OCI-LY1 (cell line): ENCODE measurements around the gene LDAH.

Experiments used
- H2AFZ ChIP-seq: fragments of 200-600 bp; sonication (generic), shearing (Covaris generic); 2 replicates; pipeline ENCODE4 v1.6.0; 2014; ENCODE audit warnings: antibody characterized with exemption, mild to moderate bottlenecking, low read length
- H3F3A ChIP-seq: fragments of 200-600 bp; sonication (generic), shearing (Covaris generic); 2 replicates; pipeline ENCODE4 v1.6.0; 2014; ENCODE audit warnings: mild to moderate bottlenecking, antibody characterized with exemption, low read length, moderate library complexity; ENCODE audit not compliant: insufficient read depth
- H3K27ac ChIP-seq: fragments of 200-600 bp; sonication (generic); 2 replicates; pipeline ENCODE4 v1.5.1; 2014; ENCODE audit warnings: low read length, mixed run types, mild to moderate bottlenecking, low read depth; ENCODE audit not compliant: poor library complexity, severe bottlenecking
- H3K27me3 ChIP-seq: fragments of 200-600 bp; sonication (generic); 2 replicates; pipeline ENCODE4 v1.6.0; 2014; ENCODE audit warnings: antibody characterized with exemption, mild to moderate bottlenecking, low read length, moderate library complexity; ENCODE audit not compliant: insufficient read depth
- H3K36me3 ChIP-seq: fragments of 200-600 bp; sonication (generic); 2 replicates; pipeline ENCODE4 v1.6.1; 2014; ENCODE audit warnings: mild to moderate bottlenecking, antibody characterized with exemption, low read length, moderate library complexity, mixed read lengths; ENCODE audit not compliant: insufficient read depth
- H3K4me1 ChIP-seq: fragments of 200-600 bp; sonication (generic); 2 replicates; pipeline ENCODE4 v1.5.1; 2014; ENCODE audit warnings: mild to moderate bottlenecking, low read length, moderate library complexity; ENCODE audit not compliant: insufficient read depth, severe bottlenecking
- H3K4me2 ChIP-seq: fragments of 200-600 bp; sonication (generic), shearing (Covaris generic); 2 replicates; pipeline ENCODE4 v1.6.1; 2014; ENCODE audit warnings: low read length
- H3K4me3 ChIP-seq: fragments of 200-600 bp; sonication (generic); 2 replicates; pipeline ENCODE4 v1.5.1; 2014; ENCODE audit warnings: low read length, low read depth, mild to moderate bottlenecking, mixed read lengths; ENCODE audit not compliant: poor library complexity, severe bottlenecking
- H3K79me2 ChIP-seq: fragments of 200-600 bp; shearing (Covaris generic); 2 replicates; pipeline ENCODE4 v1.6.1; 2016; ENCODE audit warnings: mixed run types, low read length, mixed read lengths; ENCODE audit not compliant: insufficient read depth
- H3K9ac ChIP-seq: fragments of 200-600 bp; sonication (generic), shearing (Covaris generic); 2 replicates; pipeline ENCODE4 v1.6.1; 2014; ENCODE audit warnings: mild to moderate bottlenecking, low read length, mixed read lengths
- H3K9me2 ChIP-seq: fragments of 200-600 bp; sonication (generic), shearing (Covaris generic); 2 replicates; pipeline ENCODE4 v1.6.1; 2014; ENCODE audit warnings: low read depth, mild to moderate bottlenecking, low read length, mixed read lengths
- H3K9me3 ChIP-seq: fragments of 200-600 bp; shearing (Covaris generic); 2 replicates; pipeline ENCODE4 v1.6.1; 2014; ENCODE audit warnings: low read length, mixed read lengths
- H4K20me1 ChIP-seq: fragments of 200-600 bp; sonication (generic), shearing (Covaris generic); 2 replicates; pipeline ENCODE4 v1.6.0; 2016; ENCODE audit warnings: mild to moderate bottlenecking, low read length; ENCODE audit not compliant: insufficient read depth
- EZH2 ChIP-seq: fragments of 200-600 bp; sonication (generic), shearing (Covaris generic); IDR thresholded peaks from 2 replicates; pipeline ENCODE4 v1.8.0; 2017; ENCODE audit warnings: borderline replicate concordance, mixed run types, mild to moderate bottlenecking, antibody characterized with exemption, low read length, moderate library complexity, mixed read lengths
- TF ChIP-seq, protein P1 (sequence below): fragments of 200-600 bp; sonication (generic), shearing (Covaris generic); IDR thresholded peaks from 2 replicates; pipeline ENCODE4 v1.5.1; 2017; ENCODE audit warnings: mild to moderate bottlenecking, antibody characterized with exemption, low read length, moderate library complexity, mixed read lengths

LDAH gene

GRCh38 chr2:20829861-20830260 is 7.0 kb upstream of the LDAH start:
- Histone ChIP-seq H3K27me3 (no peaks in the 10 kb centered on the region; the same call in 1 of the 2 replicates), H3K9me2 (no peaks in the 10 kb centered on the region), H2AFZ (no peak overlapping the region), H3K9ac (no peak overlapping the region), H3K4me1 (no peaks in the 10 kb centered on the region), H3F3A (no peaks in the 10 kb centered on the region), H3K79me2 (no peaks in the 10 kb centered on the region), H4K20me1 (no peaks in the 10 kb centered on the region), H3K27ac (no peak overlapping the region), H3K9me3 (no peaks in the 10 kb centered on the region), H3K36me3 (no peaks in the 10 kb centered on the region), H3K4me3 (no peak overlapping the region), H3K4me2 (no peak overlapping the region)
- TF ChIP-seq EZH2 = no peak

DNA sequence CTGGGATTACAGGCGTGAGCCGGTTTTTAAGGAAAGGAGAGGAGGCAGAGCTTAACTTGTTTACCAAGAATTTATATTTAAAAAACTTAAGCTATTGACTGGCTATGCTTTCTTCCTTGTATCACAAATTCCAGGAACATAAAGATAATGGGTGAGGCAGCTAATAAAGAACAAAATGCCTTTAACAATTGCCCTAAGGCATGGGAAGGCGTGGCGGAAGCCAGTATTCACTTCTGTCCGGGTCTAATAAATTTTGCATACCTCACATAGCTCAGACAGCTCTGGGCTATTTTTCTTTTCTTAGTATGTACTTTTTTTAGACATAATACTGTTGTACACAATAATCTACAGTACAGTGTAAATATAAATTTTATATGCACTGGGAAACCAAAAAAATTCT is 1.0 kb upstream of the LDAH start:
- H4K20me1 ChIP-seq = no peaks in the 10 kb centered on the region
- TF ChIP-seq EZH2 = no peak
- TF ChIP-seq, protein P1, sequence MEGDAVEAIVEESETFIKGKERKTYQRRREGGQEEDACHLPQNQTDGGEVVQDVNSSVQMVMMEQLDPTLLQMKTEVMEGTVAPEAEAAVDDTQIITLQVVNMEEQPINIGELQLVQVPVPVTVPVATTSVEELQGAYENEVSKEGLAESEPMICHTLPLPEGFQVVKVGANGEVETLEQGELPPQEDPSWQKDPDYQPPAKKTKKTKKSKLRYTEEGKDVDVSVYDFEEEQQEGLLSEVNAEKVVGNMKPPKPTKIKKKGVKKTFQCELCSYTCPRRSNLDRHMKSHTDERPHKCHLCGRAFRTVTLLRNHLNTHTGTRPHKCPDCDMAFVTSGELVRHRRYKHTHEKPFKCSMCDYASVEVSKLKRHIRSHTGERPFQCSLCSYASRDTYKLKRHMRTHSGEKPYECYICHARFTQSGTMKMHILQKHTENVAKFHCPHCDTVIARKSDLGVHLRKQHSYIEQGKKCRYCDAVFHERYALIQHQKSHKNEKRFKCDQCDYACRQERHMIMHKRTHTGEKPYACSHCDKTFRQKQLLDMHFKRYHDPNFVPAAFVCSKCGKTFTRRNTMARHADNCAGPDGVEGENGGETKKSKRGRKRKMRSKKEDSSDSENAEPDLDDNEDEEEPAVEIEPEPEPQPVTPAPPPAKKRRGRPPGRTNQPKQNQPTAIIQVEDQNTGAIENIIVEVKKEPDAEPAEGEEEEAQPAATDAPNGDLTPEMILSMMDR = no peak
- H3K36me3 ChIP-seq = peaks cover 1% of the 10 kb centered on the region
- H2AFZ ChIP-seq = no peak overlapping the region
- peaks cover 9% of the 10 kb centered on the region for H3K4me1 ChIP-seq
- peaks cover 9% of the 10 kb centered on the region for H3K79me2 ChIP-seq
- no peaks in the 10 kb centered on the region for H3K27me3 ChIP-seq
- no peaks in the 10 kb centered on the region for H3K9me3 ChIP-seq
- H3F3A ChIP-seq = no peaks in the 10 kb centered on the region
- H3K4me3 ChIP-seq = no peak overlapping the region
- H3K9me2 ChIP-seq = no peaks in the 10 kb centered on the region
- H3K4me2 ChIP-seq = no peak overlapping the region
- H3K9ac ChIP-seq = no peak overlapping the region
- H3K27ac ChIP-seq = no peak overlapping the region

GRCh38 chr2:20818820-20819219 is 4.1 kb downstream of the LDAH start:
- no peaks in the 10 kb centered on the region for H3F3A ChIP-seq
- H3K9me2 ChIP-seq = no peaks in the 10 kb centered on the region
- H3K4me2 ChIP-seq = no peak overlapping the region
- TF ChIP-seq EZH2 = no peak
- TF ChIP-seq, protein P1 = no peak
- 0 out of 2 replicates have a peak, but pooled peaks cover 2% of the 10 kb centered on the region for H4K20me1 ChIP-seq
- no peak overlapping the region for H3K9ac ChIP-seq
- H3K79me2 ChIP-seq = peaks cover 54% of the 10 kb centered on the region
- no peak overlapping the region for H3K27ac ChIP-seq
- H3K36me3 ChIP-seq = peaks cover 20% of the 10 kb centered on the region
- peaks cover 9% of the 10 kb centered on the region for H3K4me1 ChIP-seq
- peaks cover 15% of the 10 kb centered on the region for H3K9me3 ChIP-seq
- no peak overlapping the region for H2AFZ ChIP-seq
- H3K4me3 ChIP-seq = no peak overlapping the region
- H3K27me3 ChIP-seq = no peaks in the 10 kb centered on the region

GRCh38 chr2:20815216-20815615 is 7.7 kb downstream of the LDAH start:
- TF ChIP-seq, protein P1 = no peak
- no peak for TF ChIP-seq EZH2
- peaks cover 54% of the 10 kb centered on the region for H3K79me2 ChIP-seq
- H3F3A ChIP-seq = no peaks in the 10 kb centered on the region
- H3K4me1 ChIP-seq = no peaks in the 10 kb centered on the region
- H3K4me2 ChIP-seq = no peak overlapping the region
- H3K27me3 ChIP-seq = no peaks in the 10 kb centered on the region
- H3K9me2 ChIP-seq = no peaks in the 10 kb centered on the region
- no peak overlapping the region for H2AFZ ChIP-seq
- peaks cover 20% of the 10 kb centered on the region for H3K36me3 ChIP-seq
- H3K4me3 ChIP-seq = no peak overlapping the region
- no peak overlapping the region for H3K27ac ChIP-seq
- 0 out of 2 replicates have a peak, but pooled peaks cover 2% of the 10 kb centered on the region for H4K20me1 ChIP-seq
- H3K9me3 ChIP-seq = peaks cover 15% of the 10 kb centered on the region
- no peak overlapping the region for H3K9ac ChIP-seq
